IgD-negative memory B cell (primary cell): Measurements from ENCODE around the gene PLEKHF1. TPM values are rescaled to one million over a fixed set of nuclear protein-coding genes. Genes with fewer than 3 reads are reported as not detected.

Source experiments
- H3K27ac Mint-ChIP-seq, 3 donors: one replicate each; pipeline ENCODE4 v1.8.0; 2020 to 2022; ENCODE audit warnings: mild to moderate bottlenecking in 3 of 3, mixed read lengths in 3 of 3, moderate library complexity in 1 of 3
- H3K27me3 Mint-ChIP-seq: one replicate; pipeline ENCODE4 v1.8.0; 2021; ENCODE audit warnings: mixed read lengths
- H3K36me3 Mint-ChIP-seq: one replicate; pipeline ENCODE4 v1.8.0; 2020; ENCODE audit warnings: mild to moderate bottlenecking, mixed read lengths
- H3K4me1 Mint-ChIP-seq, 3 donors: one replicate each; pipeline ENCODE4 v1.8.0; 2020 to 2022; ENCODE audit warnings: mixed read lengths in 3 of 3, mild to moderate bottlenecking in 1 of 3
- H3K4me3 Mint-ChIP-seq, 4 donors: one replicate each; pipeline ENCODE4 v1.8.0; 2020 to 2022; ENCODE audit warnings: mild to moderate bottlenecking in 4 of 4, mixed read lengths in 4 of 4, moderate library complexity in 3 of 4
- H3K9me3 Mint-ChIP-seq, 3 donors: one replicate each; pipeline ENCODE4 v1.8.0; 2020 to 2021; ENCODE audit warnings: mixed read lengths in 3 of 3, mild to moderate bottlenecking in 1 of 3
- polyA plus RNA-seq: library from polyadenylated mRNA; unstranded; fragments of 300-500 nt; fragmentation: Illumina TruSeq; gene quantifications from one replicate; pipeline ENCODE4 v1.2.3, GENCODE V29; 2021

PLEKHF1 gene
- polyA plus RNA-seq, 1 donor from 2014 or later: 10.2 TPM

DNA sequence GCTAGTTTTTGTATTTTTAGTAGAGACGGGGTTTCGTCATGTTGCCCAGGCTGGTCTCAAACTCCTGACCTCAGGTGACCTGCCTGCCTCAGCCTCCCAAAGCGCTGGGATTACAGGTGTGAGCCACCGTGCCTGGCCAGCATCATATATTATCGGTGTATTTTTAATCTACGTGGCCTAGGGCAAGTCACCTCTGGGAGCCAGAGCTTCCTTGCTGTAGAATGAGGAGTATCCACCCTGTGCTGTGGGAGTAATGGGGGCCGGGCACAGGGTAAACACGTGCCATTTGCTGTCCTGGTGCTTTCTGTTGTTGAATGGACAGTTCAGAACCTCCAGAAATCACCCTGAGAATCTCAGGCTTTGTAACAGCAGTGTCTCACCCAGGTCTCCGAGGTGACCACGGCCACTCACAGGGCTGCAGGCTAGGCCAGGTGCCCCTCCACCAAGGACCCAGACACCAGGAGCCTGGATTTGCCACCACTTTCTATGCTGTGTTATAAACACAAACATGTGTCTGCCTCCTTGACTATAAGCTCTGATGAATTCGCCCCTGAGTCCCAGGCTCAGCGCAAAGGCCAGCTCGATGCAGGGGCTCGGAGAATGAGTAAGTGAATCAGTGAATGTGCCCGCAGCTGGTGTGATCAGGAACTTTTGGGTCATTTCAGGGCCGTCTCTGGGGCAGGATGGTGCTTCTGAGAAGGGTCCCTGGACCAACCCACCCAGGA, 36.4 kb upstream of the PLEKHF1 start:
- no peak overlapping the region for H3K4me3 Mint-ChIP-seq
- H3K27me3 Mint-ChIP-seq: peaks cover 5% of the 10 kb centered on the region
- no peaks in the 10 kb centered on the region for H3K9me3 Mint-ChIP-seq
- H3K27ac Mint-ChIP-seq: no peak overlapping the region
- no peaks in the 10 kb centered on the region for H3K4me1 Mint-ChIP-seq
- H3K36me3 Mint-ChIP-seq: no peaks in the 10 kb centered on the region

- H3K9me3 Mint-ChIP-seq: peaks cover 0 to 3% (median 0%) of the 10 kb centered on the region in 3 donors
- H3K36me3 Mint-ChIP-seq: no peaks in the 10 kb centered on the region
- H3K4me3 Mint-ChIP-seq: no peak overlapping the region
- peaks cover 3% of the 10 kb centered on the region for H3K27me3 Mint-ChIP-seq
- no peak overlapping the region for H3K27ac Mint-ChIP-seq
- H3K4me1 Mint-ChIP-seq: no peaks in the 10 kb centered on the region
Measured at GRCh38 chr19:29629836-29630534, 35.3 kb upstream of the PLEKHF1 start.

DNA sequence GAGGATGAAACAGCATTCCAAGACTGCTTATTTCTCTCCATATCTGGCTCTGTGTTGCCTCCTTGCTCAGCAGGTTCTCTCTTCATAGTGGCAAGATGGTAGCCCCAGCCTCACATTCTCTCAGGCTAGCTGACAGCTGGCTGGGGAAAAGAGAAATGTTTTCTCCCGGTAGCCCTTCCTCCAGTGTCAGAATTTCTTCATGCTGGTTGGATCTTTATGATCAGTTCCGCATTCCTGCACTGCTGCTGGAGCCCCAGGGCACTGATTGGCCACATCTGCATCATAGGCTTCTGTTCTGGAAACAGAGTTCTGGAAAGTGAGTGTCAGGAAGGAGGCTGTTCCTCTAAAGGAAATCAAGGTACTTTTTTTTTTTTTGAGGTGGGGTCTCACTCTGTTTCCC, 34.6 kb upstream of the PLEKHF1 start:
- H3K4me3 Mint-ChIP-seq: no peak overlapping the region
- H3K9me3 Mint-ChIP-seq: peaks cover 0 to 3% (median 0%) of the 10 kb centered on the region in 3 donors
- H3K27me3 Mint-ChIP-seq: peaks cover 3% of the 10 kb centered on the region
- H3K4me1 Mint-ChIP-seq: no peaks in the 10 kb centered on the region
- no peak overlapping the region for H3K27ac Mint-ChIP-seq
- H3K36me3 Mint-ChIP-seq: no peaks in the 10 kb centered on the region

DNA sequence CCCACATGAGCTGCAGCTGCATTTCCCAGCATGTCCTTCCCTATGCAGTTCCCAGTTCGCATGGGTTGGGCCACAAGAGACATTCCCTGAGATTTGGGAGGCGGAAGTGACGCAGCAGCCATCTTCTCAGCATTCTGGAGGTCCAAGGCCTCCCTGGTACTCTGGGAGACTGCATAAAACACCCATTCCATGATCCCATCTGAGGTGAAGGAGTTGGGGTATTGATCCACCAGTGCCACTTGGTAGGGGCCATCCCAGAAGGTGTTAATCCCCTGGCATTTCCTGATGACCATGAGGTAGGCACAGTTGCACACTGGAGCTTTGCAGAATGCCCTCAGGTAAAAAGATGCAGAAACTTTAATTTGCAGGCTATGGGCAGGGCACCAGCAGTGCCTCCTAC, 33.8 kb upstream of the PLEKHF1 start:
- Mint-ChIP-seq H3K9me3 (peaks cover 0 to 3% (median 0%) of the 10 kb centered on the region in 3 donors), H3K4me3 (no peak overlapping the region), H3K4me1 (no peaks in the 10 kb centered on the region), H3K27me3 (peaks cover 3% of the 10 kb centered on the region), H3K27ac (no peak overlapping the region), H3K36me3 (no peaks in the 10 kb centered on the region)

- no peak overlapping the region for H3K27ac Mint-ChIP-seq
- H3K4me1 Mint-ChIP-seq: no peaks in the 10 kb centered on the region
- peaks cover 3% of the 10 kb centered on the region for H3K27me3 Mint-ChIP-seq
- H3K36me3 Mint-ChIP-seq: no peaks in the 10 kb centered on the region
- H3K4me3 Mint-ChIP-seq: no peak overlapping the region
- peaks cover 0 to 3% (median 0%) of the 10 kb centered on the region in 3 donors for H3K9me3 Mint-ChIP-seq
Measured at GRCh38 chr19:29634002-29634401, 31.3 kb upstream of the PLEKHF1 start.

DNA sequence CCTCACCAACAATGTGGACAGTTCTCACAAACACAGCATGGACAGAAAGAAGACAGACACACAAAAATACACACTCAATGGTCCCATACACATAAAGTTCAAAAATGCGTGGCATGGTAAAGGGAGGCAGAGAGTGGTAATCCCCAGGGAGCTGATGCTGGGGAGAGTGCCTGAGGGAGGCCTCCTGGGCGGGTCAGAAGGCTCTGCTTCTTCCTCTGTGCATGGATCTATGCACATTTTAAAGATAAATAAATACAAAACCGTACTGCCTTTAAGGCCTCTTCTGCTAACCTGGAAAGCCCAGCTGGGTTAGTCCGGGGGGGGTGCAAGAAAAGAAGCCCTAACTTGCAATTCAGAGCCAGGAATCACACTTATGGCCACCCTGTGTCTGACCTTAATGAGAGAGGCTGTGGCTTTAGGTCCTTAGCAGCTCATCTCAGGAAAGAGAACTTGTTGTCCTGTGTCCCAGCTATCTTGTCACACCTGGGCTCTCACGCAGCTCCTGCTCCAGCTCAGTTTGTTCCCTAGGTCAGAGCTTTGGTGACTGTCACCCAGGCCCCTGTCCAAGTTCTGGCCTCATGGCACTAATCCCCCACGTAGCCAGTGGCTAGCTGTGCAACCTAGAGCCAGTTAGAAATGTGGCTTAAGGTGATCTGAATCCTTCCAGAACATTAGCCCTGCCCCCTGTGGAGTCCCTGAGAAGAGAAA, 30.7 kb upstream of the PLEKHF1 start:
- H3K4me1 Mint-ChIP-seq: no peaks in the 10 kb centered on the region
- H3K27ac Mint-ChIP-seq: no peak overlapping the region
- H3K36me3 Mint-ChIP-seq: no peaks in the 10 kb centered on the region

GRCh38 chr19:29635963-29636362, 29.3 kb upstream of the PLEKHF1 start:
- Mint-ChIP-seq H3K27me3 (peaks cover 3% of the 10 kb centered on the region), H3K9me3 (peaks cover 0 to 3% (median 0%) of the 10 kb centered on the region in 3 donors), H3K27ac (no peak overlapping the region), H3K4me1 (no peaks in the 10 kb centered on the region), H3K4me3 (no peak overlapping the region), H3K36me3 (no peaks in the 10 kb centered on the region)

More for the DNA sequence above, 30.7 kb upstream of the PLEKHF1 start:
- Mint-ChIP-seq H3K4me3 (no peak overlapping the region), H3K9me3 (peaks cover 0 to 3% (median 0%) of the 10 kb centered on the region in 3 donors), H3K27me3 (peaks cover 3% of the 10 kb centered on the region)

GRCh38 chr19:29636553-29637360, 28.5 kb upstream of the PLEKHF1 start:
- peaks cover 3% of the 10 kb centered on the region for H3K27me3 Mint-ChIP-seq
- H3K36me3 Mint-ChIP-seq: no peaks in the 10 kb centered on the region
- H3K9me3 Mint-ChIP-seq: peaks cover 0 to 3% (median 2%) of the 10 kb centered on the region in 3 donors
- no peaks in the 10 kb centered on the region for H3K4me1 Mint-ChIP-seq
- no peak overlapping the region for H3K27ac Mint-ChIP-seq
- H3K4me3 Mint-ChIP-seq: no peak overlapping the region

DNA sequence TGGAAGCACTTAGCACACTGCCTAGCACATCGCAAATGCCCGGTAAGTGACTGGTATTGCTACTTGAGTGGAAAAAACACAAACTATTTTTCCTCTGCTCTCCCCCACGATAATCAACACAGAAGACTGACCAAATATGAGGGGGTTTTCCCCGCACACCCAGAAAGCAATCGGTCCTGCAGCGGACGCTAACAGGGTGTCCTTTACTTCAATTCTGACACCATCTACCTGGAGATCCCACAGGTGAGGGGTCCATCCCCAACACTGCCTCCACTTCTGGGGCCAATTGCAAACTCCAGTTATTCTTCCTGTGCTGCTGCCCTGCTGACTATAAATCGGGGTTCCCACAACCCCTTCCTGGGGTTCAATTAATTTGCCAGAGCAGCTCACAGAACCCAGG, 26.2 kb upstream of the PLEKHF1 start:
- Mint-ChIP-seq H3K36me3 (no peaks in the 10 kb centered on the region), H3K27me3 (peaks cover 6% of the 10 kb centered on the region), H3K4me1 (no peaks in the 10 kb centered on the region), H3K9me3 (peaks cover 0 to 3% (median 2%) of the 10 kb centered on the region in 3 donors), H3K27ac (no peak overlapping the region), H3K4me3 (no peak overlapping the region)

DNA sequence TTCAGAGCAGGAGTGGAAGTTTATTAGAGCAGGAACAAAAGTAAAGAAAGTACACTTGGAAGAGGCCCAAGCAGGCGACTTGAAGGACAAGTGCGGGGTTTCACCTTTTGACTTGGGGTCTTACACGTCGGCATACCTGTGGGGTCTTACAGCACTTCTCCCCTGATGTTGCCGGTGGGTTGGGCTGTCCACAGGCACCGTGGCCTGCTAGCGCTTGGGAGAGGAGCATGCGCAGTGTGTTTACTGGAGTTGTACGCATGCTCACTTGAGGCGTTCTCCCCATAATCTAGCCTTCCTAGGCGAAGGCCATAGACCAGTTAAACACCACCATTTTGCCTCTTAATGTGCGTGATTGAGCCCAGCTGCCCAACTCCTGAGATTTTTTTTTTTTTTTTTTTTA, 25.0 kb upstream of the PLEKHF1 start:
- Mint-ChIP-seq H3K27ac (peak overlapping the region in 1 of 3 donors; percentile 31), H3K9me3 (peaks cover 0 to 2% (median 0%) of the 10 kb centered on the region in 3 donors), H3K36me3 (no peaks in the 10 kb centered on the region)

DNA sequence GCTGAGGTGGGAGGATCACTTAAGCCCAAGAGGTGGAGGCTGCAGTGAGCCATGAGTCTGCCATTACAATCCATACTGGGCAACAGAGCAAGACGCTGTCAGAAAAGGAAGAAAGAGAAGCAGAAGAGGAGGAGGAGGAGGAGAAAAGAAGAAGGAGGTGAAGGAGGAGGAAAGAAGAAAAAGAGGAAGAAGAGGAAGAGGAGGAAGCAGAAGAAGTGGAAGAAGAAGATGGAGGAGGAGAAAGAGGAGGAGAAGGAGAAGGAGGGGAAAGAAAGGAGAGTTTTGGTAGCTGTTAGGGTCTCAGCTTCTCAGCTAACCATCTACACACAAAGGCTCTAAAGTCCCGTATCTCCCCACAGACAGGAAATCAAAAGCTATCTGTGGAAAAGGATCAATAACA, 23.7 kb upstream of the PLEKHF1 start:
- peaks cover 2% of the 10 kb centered on the region for H3K36me3 Mint-ChIP-seq
- H3K27ac Mint-ChIP-seq: peak overlapping the region in 1 of 3 donors; percentile 59
- peaks cover 0 to 2% (median 0%) of the 10 kb centered on the region in 3 donors for H3K9me3 Mint-ChIP-seq
- no peak overlapping the region for H3K4me3 Mint-ChIP-seq
- H3K4me1 Mint-ChIP-seq: peaks cover 0 to 3% (median 1%) of the 10 kb centered on the region in 3 donors
- peaks cover 8% of the 10 kb centered on the region for H3K27me3 Mint-ChIP-seq

More for the DNA sequence above, 25.0 kb upstream of the PLEKHF1 start:
- Mint-ChIP-seq H3K27me3 (peaks cover 8% of the 10 kb centered on the region), H3K4me3 (no peak overlapping the region), H3K4me1 (peaks cover 0 to 2% (median 0%) of the 10 kb centered on the region in 3 donors)

DNA sequence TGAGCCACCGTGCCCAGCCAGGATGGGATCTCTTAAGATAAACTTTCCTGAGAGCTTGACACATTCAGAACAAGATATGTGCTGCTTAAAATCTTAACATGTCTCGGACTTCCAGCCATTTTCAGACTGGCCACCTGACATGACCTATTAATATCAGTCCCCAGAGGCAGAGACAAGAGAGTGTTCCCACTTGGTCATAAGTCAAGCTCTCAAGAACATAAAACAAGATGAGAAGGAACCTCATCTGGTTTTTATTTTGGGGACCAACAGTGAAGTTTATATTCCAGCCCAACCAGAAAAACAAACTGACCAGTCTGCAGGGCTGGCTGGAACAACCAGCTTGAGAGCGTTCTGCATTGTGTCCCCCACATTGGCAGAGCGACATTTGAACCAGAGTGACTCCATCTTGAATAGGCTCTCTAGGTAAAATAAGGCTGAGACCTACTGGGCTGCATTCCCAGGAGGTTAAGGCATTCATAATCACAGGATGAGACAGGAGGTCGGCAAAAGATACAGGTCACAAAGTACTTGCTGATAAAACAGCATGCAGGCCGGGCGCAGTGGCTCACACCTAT, 21.8 kb upstream of the PLEKHF1 start:
- Mint-ChIP-seq H3K4me3 (no peak overlapping the region), H3K27ac (no peak overlapping the region), H3K27me3 (peaks cover 8% of the 10 kb centered on the region), H3K36me3 (peaks cover 2% of the 10 kb centered on the region), H3K4me1 (peaks cover 0 to 3% (median 1%) of the 10 kb centered on the region in 3 donors), H3K9me3 (peaks cover 0 to 2% (median 0%) of the 10 kb centered on the region in 3 donors)

DNA sequence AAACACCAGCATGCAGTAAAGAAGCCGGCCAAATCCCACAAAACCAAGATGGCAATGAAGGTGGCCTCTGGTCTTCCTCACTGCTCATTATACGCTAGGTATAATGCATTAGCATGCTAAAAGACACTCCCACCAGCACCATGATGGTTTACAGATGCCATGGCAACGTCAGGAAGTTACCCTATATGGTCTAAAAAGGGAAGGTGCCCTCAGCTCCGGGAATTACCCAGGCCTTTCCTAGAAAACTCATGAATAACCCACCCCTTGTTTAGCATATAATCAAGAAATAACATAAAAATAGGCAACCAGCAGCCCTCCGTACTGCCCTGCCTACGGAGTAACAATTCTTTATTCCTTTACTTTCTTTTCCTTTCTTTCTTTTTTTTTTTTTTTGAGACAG, 21.1 kb upstream of the PLEKHF1 start:
- Mint-ChIP-seq H3K27me3 (peaks cover 8% of the 10 kb centered on the region), H3K36me3 (peaks cover 2% of the 10 kb centered on the region), H3K4me3 (no peak overlapping the region), H3K27ac (no peak overlapping the region), H3K9me3 (peaks cover 0 to 2% (median 0%) of the 10 kb centered on the region in 3 donors), H3K4me1 (peaks cover 0 to 3% (median 1%) of the 10 kb centered on the region in 3 donors)

GRCh38 chr19:29645491-29645867, 19.8 kb upstream of the PLEKHF1 start:
- H3K4me3 Mint-ChIP-seq: no peak overlapping the region

More at GRCh38 chr19:29645491-29645867, 19.8 kb upstream of the PLEKHF1 start:
- Mint-ChIP-seq H3K4me1 (peaks cover 0 to 3% (median 1%) of the 10 kb centered on the region in 3 donors), H3K36me3 (peaks cover 2% of the 10 kb centered on the region), H3K27ac (no peak overlapping the region), H3K9me3 (peaks cover 0 to 2% (median 0%) of the 10 kb centered on the region in 3 donors), H3K27me3 (peaks cover 8% of the 10 kb centered on the region)
